ENCODE data around the gene C17orf107. TPM values are rescaled to one million over a fixed set of nuclear protein-coding genes. Genes with fewer than 3 reads are reported as not detected.
A peak's percentile ranks its signal among the peaks of the same experiment; 100 is the strongest.

C17orf107 gene
- polyA plus RNA-seq, 4 donors, result 1.3 to 2.8 (median 1.9) TPM

DNA sequence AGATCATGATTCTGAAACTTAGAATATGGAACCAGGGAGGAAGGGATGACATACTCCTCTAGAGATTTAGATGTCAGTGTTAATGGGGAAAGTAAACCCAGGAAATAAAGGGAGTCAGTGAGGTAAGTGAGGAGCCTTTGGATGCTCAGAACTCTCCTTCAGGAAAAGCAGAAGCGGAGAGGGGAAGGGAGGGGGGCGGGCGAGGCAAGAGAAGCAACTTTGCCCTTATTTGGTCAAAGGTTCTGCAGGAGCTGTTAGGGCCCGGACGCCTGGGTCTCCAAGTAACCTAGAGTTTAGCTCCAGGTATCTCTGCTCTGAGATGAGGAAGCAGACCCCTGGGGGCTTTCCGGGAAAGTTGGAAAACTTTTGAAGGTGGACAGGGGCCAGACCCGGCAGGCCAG, 47.7 kb downstream of the C17orf107 start:
- DNase-seq (ENCODE audit: low read depth in 4 of 4, low spot score in 3 of 4), result no peak

DNA sequence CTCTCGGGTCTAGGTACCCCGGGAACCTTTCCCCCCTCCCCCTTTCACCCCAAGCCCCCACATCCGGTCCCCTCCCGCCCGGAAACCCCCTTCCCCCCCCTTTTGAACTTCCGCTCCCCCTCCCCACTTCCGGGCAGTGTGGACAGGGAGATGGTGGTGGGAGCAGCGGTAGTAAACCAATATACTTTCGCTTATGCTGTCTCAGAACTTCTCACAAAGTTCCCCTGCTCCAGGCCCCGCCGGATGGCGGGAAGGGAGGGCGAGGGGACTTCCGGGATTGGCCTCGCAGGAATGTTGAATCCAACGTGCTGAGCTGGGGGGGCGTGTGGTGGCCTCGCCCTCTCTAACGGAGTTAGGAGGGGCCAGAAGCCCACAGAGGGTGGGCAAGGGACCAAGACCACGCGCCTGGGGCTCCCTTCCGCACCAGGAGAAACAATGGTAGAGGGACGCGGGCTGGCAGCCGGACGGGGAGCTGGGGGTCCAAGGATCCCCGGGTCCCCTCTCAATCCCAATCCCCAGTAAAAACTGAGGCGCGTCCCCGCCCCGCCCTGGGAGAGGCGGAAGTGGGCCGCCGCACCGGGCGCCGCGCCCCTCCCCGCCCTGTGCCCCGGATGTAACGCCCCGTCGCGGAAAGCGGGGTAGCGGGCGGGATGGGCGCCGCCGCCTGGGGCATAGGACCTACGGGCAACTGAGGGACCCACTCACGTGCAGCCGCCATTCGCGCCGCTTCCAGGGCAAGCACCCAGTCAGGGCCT, 48.3 kb downstream of the C17orf107 start:
- no peak for DNase-seq (ENCODE audit: low read depth in 4 of 4, low spot score in 3 of 4)

DNA sequence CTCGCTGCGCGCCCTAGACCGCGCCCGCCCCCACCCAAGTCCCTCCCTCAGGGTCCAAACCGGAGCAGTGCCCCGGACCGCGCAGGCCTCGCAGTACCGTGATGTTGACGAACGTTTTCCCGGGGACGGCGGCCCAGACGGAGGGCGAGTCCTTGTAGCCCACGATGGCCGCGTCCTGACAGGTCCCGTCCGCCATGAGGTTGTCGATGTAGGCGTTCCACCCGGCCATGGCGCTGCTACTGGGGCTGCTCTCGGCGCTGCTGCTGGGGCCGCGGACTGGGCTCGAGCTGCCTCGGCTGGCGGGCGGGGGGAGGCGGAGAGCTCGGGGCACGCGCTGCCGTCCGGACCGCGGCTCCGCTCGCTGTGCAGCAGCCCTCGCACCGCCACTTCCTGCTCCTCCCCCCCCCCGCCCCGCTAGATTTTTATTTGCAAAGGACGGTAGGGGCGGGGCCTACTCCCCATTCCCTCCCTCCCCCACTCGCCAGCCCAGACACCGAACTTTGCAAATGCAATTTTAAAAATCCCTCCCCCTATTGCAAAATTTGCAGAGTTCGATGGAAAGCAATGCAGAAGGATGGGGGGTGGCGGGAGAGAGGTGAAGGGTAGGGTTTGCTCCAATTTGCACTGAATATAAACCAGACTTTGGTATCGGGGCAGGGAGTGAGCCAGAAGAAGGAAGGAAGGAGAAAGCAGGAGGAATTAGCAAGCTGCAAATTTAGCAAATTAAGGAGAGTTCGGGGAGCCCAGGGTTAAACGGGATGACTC, 49.0 kb downstream of the C17orf107 start, which contains the start of gene PFN1:
Gene PFN1 (minus strand): TSS at position 365 of the 765 bp plus-strand sequence. CDS start 136 bp downstream, at position 229.
- peak in 2 of 4 donors; percentile 76 to 77 for DNase-seq (ENCODE audit: low read depth in 4 of 4, low spot score in 3 of 4)

DNA sequence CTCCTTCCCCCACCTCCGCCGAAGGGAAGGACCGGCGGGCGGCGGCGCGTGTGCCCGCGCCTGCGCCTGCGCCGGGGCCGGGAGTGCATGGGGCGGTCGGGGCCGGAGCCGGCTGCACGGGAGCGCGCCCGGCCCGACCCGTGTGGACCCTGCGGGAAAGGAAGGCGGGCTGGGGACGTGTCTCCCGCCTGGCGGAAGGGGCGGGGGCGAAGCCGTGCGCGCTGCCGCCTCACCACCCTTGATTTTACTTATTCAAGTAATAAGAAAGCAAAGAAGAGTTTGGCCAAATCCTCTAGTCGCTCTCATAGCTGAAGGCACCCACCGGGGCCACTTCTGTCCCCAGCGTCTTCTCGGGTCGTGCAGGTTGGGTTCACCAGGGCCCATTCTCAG, 49.6 kb downstream of the C17orf107 start:
- DNase-seq (ENCODE audit: low read depth in 4 of 4, low spot score in 3 of 4), result peak in 2 of 4 donors; percentile 70 to 78

DNA sequence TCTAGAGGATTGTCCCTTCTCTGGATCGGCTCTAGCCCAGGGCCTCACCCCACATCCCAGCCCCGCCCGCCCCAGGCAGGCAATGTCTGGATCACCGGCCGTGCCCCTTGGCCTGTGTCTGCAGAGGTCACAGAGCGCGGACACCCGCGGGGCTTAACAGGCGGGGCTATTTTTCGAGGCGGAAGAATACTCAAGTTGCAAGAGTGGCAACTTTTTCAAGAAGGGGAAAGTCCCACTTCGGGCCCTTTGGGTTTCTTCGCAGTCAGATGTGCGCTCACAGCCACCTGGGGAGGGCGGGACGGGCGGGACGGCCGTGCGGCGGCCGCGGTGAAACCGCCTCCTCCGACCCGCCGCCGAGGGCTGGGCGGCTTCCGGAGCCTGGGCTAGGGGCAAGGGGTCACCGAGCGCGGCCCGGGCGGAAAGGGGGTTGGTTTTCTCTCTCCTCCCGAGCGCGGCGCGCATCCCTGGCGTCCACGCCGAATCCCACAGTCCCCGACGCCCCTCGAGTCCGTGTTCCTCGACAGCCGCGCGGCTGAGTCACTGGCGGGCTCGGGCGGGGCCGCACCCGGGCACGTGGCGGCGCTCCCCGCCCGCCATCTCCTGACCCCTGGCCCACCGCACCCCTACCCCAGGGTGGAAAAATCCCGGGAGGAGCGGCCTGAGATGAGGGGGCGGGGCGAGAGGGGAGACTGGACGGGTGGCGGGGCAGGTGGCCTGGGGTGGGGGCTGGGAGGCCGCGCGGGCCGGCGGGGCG, 50.2 kb downstream of the C17orf107 start:
- no peak for DNase-seq (ENCODE audit: low read depth in 4 of 4, low spot score in 3 of 4)

DNA sequence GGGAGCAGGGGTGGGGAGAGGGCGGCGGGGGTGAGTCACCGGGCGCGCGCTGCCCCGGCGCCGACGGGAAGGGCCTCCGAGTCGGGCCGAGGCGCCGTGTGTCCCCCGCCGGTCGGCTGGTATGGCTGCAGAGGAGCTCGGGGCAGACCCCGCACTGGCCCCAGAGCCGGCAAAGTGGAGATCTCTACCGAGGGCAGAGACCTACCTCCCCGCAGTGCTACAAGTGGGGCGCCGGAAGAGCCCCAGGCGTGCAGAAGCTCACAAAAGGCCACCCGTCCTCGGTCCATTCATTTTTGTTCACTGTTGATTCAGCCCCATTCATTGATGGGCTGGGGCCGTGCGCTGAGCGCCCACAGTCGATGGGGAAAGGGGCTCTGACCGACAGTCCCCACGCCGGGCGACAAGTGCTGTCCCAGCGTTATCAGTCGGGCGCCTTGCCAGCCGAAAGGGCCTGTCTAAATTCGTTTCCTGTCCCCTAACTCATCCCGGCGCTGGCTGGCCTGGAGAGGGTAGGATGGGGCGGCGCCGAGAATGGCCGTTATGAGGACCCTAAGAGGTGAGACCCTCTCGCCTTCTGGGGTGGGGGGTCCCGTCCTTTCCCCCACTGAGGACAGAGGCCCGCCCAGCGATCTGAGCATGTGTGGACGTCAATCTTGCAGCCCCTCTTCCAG, 50.9 kb downstream of the C17orf107 start:
- no peak for DNase-seq (ENCODE audit: low read depth in 4 of 4, low spot score in 3 of 4)

DNA sequence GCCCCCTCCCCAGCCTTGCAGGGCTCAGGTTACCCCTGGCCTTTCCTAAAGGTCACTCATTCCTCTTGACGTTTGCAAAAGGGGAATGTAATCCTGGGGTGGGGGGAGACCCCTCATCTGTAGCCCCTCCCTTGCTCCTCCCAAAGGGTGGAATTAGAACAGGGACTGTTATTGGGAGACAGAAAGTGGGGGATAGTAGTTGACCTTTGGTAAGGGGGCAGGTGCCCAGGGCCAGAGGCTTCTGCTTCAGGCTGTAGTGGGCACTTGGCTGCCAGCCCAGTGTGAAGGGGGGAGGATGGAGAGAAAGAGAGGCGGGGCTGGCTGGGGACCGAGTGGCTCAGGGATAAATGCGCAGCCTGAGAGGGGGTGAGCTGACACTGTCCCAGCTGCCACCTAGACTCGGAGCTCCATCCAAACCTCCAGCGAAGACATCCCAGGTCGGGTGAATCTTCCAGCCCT, 51.4 kb downstream of the C17orf107 start, which contains the start of gene ENO3:
Gene ENO3 (plus strand): TSS at position 374 of the 459 bp plus-strand sequence. CDS start 711 bp downstream, outside the sequence.
- no peak for DNase-seq (ENCODE audit: low read depth in 4 of 4, low spot score in 3 of 4)

DNA sequence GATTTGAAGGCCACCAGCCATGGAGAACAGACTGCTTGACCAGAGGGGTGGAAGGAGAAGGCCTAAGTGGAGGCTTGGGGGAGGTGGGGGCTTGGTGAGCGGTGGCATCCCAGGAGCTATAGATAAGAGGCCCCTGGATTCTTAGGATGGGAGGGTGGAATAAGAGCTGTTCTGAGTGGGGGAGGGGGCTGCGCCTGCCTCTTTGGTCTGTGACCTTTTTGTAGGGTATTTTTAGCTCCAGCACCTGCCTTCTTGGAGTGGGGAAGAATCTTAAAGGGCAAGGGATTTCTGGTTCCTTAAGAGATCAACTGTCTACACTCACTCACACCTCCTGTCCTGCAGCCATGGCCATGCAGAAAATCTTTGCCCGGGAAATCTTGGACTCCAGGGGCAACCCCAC, 52.1 kb downstream of the C17orf107 start:
- no peak for DNase-seq (ENCODE audit: low read depth in 4 of 4, low spot score in 3 of 4)

Other genes with a start within 250 kb of the C17orf107 start
- 10 to 100 TPM; 36.2 to 56.5 (median 45.0) TPM for gene PELP1, start 195.4 kb upstream of the C17orf107 start, polyA plus RNA-seq (ENCODE audit: insufficient read length in 4 of 4)
- gene ARRB2, start 188.9 kb upstream of the C17orf107 start, polyA plus RNA-seq (ENCODE audit: insufficient read length in 4 of 4), result 10 to 100 TPM; 27.9 to 42.1 (median 33.2) TPM
- 10 to 100 TPM; 14.6 to 26.5 (median 22.5) TPM for gene MED11, start 168.1 kb upstream of the C17orf107 start, polyA plus RNA-seq (ENCODE audit: insufficient read length in 4 of 4)
- gene ZMYND15, start 159.7 kb upstream of the C17orf107 start, polyA plus RNA-seq (ENCODE audit: insufficient read length in 4 of 4), result under 1 TPM; 0.37 to 0.85 (median 0.58) TPM
- gene CXCL16, start 159.6 kb upstream of the C17orf107 start, polyA plus RNA-seq (ENCODE audit: insufficient read length in 4 of 4), result 10 to 100 TPM in 3 of 4 donors, 1 to 10 TPM in 1; 7.6 to 14.1 (median 11.9) TPM
- gene TM4SF5, start 127.7 kb upstream of the C17orf107 start, polyA plus RNA-seq (ENCODE audit: insufficient read length in 4 of 4), result 1 to 10 TPM in 2 of 4 donors, under 1 TPM in 2; 0.31 to 2.9 (median 1.5) TPM
- gene VMO1, start 113.2 kb upstream of the C17orf107 start, polyA plus RNA-seq (ENCODE audit: insufficient read length in 4 of 4), result 1 to 10 TPM in 1 of 4 donors, under 1 TPM in 3; 0.41 to 1.2 (median 0.59) TPM
- gene GLTPD2, start 110.6 kb upstream of the C17orf107 start, polyA plus RNA-seq (ENCODE audit: insufficient read length in 4 of 4), result 1 to 10 TPM in 3 of 4 donors, under 1 TPM in 1; 0.90 to 9.4 (median 3.5) TPM
- gene PSMB6, start 103.4 kb upstream of the C17orf107 start, polyA plus RNA-seq (ENCODE audit: insufficient read length in 4 of 4), result 100 to 1,000 TPM in 3 of 4 donors, 10 to 100 TPM in 1; 82.5 to 125 (median 120) TPM
- 10 to 100 TPM; 31.9 to 48.7 (median 41.6) TPM for gene PLD2, start 92.4 kb upstream of the C17orf107 start, polyA plus RNA-seq (ENCODE audit: insufficient read length in 4 of 4)
- 10 to 100 TPM; 49.3 to 75.6 (median 59.3) TPM for gene MINK1, start 66.2 kb upstream of the C17orf107 start, polyA plus RNA-seq (ENCODE audit: insufficient read length in 4 of 4)
- 1 to 10 TPM; 1.4 to 2.0 (median 1.7) TPM for gene CHRNE, start 3.6 kb downstream of the C17orf107 start, polyA plus RNA-seq (ENCODE audit: insufficient read length in 4 of 4)
- gene GP1BA, start 32.7 kb downstream of the C17orf107 start, polyA plus RNA-seq (ENCODE audit: insufficient read length in 4 of 4), result 1 to 10 TPM in 3 of 4 donors, under 1 TPM in 1; 0.83 to 3.4 (median 1.8) TPM
- 10 to 100 TPM; 40.5 to 90.1 (median 72.7) TPM for gene SLC25A11, start 40.5 kb downstream of the C17orf107 start, polyA plus RNA-seq (ENCODE audit: insufficient read length in 4 of 4)
- 100 to 1,000 TPM; 106 to 135 (median 129) TPM for gene RNF167, start 40.7 kb downstream of the C17orf107 start, polyA plus RNA-seq (ENCODE audit: insufficient read length in 4 of 4)
- gene PFN1, start 49.0 kb downstream of the C17orf107 start, polyA plus RNA-seq (ENCODE audit: insufficient read length in 4 of 4), result 100 to 1,000 TPM; 274 to 467 (median 346) TPM
- gene ENO3, start 51.6 kb downstream of the C17orf107 start, polyA plus RNA-seq (ENCODE audit: insufficient read length in 4 of 4), result 10 to 100 TPM; 14.8 to 30.0 (median 18.8) TPM
- gene SPAG7, start 68.3 kb downstream of the C17orf107 start, polyA plus RNA-seq (ENCODE audit: insufficient read length in 4 of 4), result 100 to 1,000 TPM in 1 of 4 donors, 10 to 100 TPM in 3; 86.4 to 100 (median 92.0) TPM
- gene CAMTA2, start 88.1 kb downstream of the C17orf107 start, polyA plus RNA-seq (ENCODE audit: insufficient read length in 4 of 4), result 10 to 100 TPM; 19.3 to 34.2 (median 26.6) TPM
- 1 to 10 TPM; 6.9 to 9.3 (median 7.4) TPM for gene INCA1, start 98.0 kb downstream of the C17orf107 start, polyA plus RNA-seq (ENCODE audit: insufficient read length in 4 of 4)
- 10 to 100 TPM; 69.8 to 89.3 (median 82.2) TPM for gene KIF1C, start 98.4 kb downstream of the C17orf107 start, polyA plus RNA-seq (ENCODE audit: insufficient read length in 4 of 4)
- under 1 TPM; 0.05 to 0.35 (median 0.15) TPM for gene SLC52A1, start 135.9 kb downstream of the C17orf107 start, polyA plus RNA-seq (ENCODE audit: insufficient read length in 4 of 4)
- 10 to 100 TPM in 3 of 4 donors, 1 to 10 TPM in 1; 9.9 to 15.8 (median 14.4) TPM for gene ZFP3, start 178.9 kb downstream of the C17orf107 start, polyA plus RNA-seq (ENCODE audit: insufficient read length in 4 of 4)
- gene ZNF232, start 212.3 kb downstream of the C17orf107 start, polyA plus RNA-seq (ENCODE audit: insufficient read length in 4 of 4), result 10 to 100 TPM; 14.2 to 41.1 (median 22.0) TPM
- gene USP6, start 216.5 kb downstream of the C17orf107 start, polyA plus RNA-seq (ENCODE audit: insufficient read length in 4 of 4), result 10 to 100 TPM in 1 of 4 donors, 1 to 10 TPM in 3; 1.9 to 12.2 (median 4.0) TPM

All from left renal pelvis (tissue), 4 donors.